ENCODE results near the gene QTRT2. TPM values are rescaled to one million over a fixed set of nuclear protein-coding genes. Genes with fewer than 3 reads are reported as not detected.

Gene QTRT2
- total RNA-seq, 1 experiment from 2014 or later: 47.7 TPM

- TF ChIP-seq ZNF274 (IDR thresholded peaks at IDR 0.05; ENCODE audit: low read depth, low read length) (no peak), SP1 (IDR thresholded peaks at IDR 0.05; ENCODE audit: low read depth) (no peak), SRF (IDR thresholded peaks at IDR 0.05; ENCODE audit: low read depth) (no peak), FOSL1 (IDR thresholded peaks at IDR 0.05; ENCODE audit: low read depth) (no peak), CBX3 (IDR thresholded peaks at IDR 0.05; ENCODE audit: low read depth) (no peak), YY1 (IDR thresholded peaks at IDR 0.05; ENCODE audit: extremely low read depth, insufficient replicate concordance, low read depth, low read length) (no peak), POLR2A (IDR thresholded peaks at IDR 0.05; ENCODE audit: borderline replicate concordance, extremely low read depth, insufficient read depth, insufficient read length) (no peak), POLR2AphosphoS5 (IDR thresholded peaks at IDR 0.05; ENCODE audit: low read depth, low read length) (no peak), TCF7L2 (IDR thresholded peaks at IDR 0.05; ENCODE audit: borderline replicate concordance, extremely low read depth, insufficient read depth, insufficient read length) (no peak), CEBPB (IDR thresholded peaks at IDR 0.05; ENCODE audit: low read depth) (no peak), MAX (IDR thresholded peaks at IDR 0.05) (no peak), SIN3A (IDR thresholded peaks at IDR 0.05; ENCODE audit: low read depth) (no peak), ELF1 (IDR thresholded peaks at IDR 0.05; ENCODE audit: borderline replicate concordance, low read depth) (no peak), RAD21 (IDR thresholded peaks at IDR 0.05; ENCODE audit: low read depth) (no peak), EZH2phosphoT487 (IDR thresholded peaks at IDR 0.05; ENCODE audit: borderline replicate concordance) (no peak), EGR1 (IDR thresholded peaks at IDR 0.05; ENCODE audit: low read depth) (no peak)
- H3K4me1 ChIP-seq (ENCODE audit: control insufficient read depth in 1 of 2, insufficient read depth in 2 of 2, low read length in 2 of 2): no peaks in the 10 kb centered on the region; a peak in 1 of 4 replicates
- no peaks in the 10 kb centered on the region for H4K20me1 ChIP-seq (ENCODE audit: insufficient read depth)
- no peak overlapping the region for H3K4me2 ChIP-seq (ENCODE audit: low read length)
- ChIA-PET POLR2A (no interaction called here), RAD21 (ENCODE audit: low non-redundant PET in 1 of 2, low total read pairs in 2 of 2, uncharacterized antibody in 2 of 2, unreplicated experiment in 2 of 2) (no interaction called here), CTCF (no interaction called here)
- H3K27me3 ChIP-seq (ENCODE audit: insufficient read depth, low read length): no peaks in the 10 kb centered on the region
- DNase-seq (ENCODE audit: low read depth, low spot score) (no peak), ATAC-seq (no peak)
- no peak overlapping the region for H2AFZ ChIP-seq (ENCODE audit: low read depth, low read length, poor library complexity, severe bottlenecking)
- H3K9ac ChIP-seq (ENCODE audit: low read length): no peak overlapping the region
- H3K27ac ChIP-seq (ENCODE audit: low read depth, low read length): no peak overlapping the region
- H3K9me2 ChIP-seq (ENCODE audit: insufficient read depth): no peaks in the 10 kb centered on the region
- intact Hi-C loops (cut with micrococcal nuclease): no loop called here
- no peaks in the 10 kb centered on the region for H3K9me3 ChIP-seq (ENCODE audit: control insufficient read depth in 1 of 2, insufficient read depth in 1 of 2, low read depth in 1 of 2, low read length in 2 of 2)
- BruUV-seq (replicated peaks): no TSS peak
- no peak overlapping the region for H3K4me3 ChIP-seq (replicated peaks in 1 of 2; ENCODE audit: low read depth in 1 of 2, low read length in 2 of 2)
- H3K36me3 ChIP-seq (ENCODE audit: control insufficient read depth in 1 of 2, insufficient read depth in 2 of 2, low read length in 2 of 2): peaks cover 16 to 24% of the 10 kb centered on the region in 2 experiments; a peak in 3 of 4 replicates
- no peaks in the 10 kb centered on the region for H3K79me2 ChIP-seq (ENCODE audit: insufficient read depth, low read length)
Measured at GRCh38 chr3:114089675-114090074, 33.1 kb downstream of the QTRT2 start.
